HG03565 (cell line): ENCODE data around the gene TENM3.
A peak's percentile ranks its signal among the peaks of the same experiment; 100 is the strongest.

Experiments used
- ATAC-seq: cut with Tn5 transposase; IDR thresholded peaks from one replicate; pipeline ENCODE4 v1.9.1; 2021; ENCODE audit warnings: mild to moderate bottlenecking, moderate library complexity; ENCODE audit not compliant: unreplicated experiment

TENM3 gene

DNA sequence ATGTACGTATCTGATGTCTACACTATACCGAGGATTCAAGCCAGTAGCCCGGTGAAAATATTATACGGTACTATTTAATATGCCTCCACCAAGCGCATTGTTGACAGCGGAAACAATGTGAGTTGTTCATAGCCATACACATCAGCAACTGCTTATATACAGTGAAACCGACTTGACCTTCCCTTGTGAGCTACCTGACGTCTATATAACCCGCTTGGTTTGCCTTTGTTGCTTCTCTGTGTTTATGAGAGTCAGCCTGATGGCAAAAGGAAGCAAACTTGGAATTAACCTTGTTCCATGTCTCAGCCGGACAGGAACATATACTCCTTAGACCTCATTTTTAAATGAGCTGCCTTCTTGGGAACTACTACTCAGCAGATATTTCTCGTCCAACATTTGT, 462.2 kb downstream of the TENM3 start:
- ATAC-seq: no peak

DNA sequence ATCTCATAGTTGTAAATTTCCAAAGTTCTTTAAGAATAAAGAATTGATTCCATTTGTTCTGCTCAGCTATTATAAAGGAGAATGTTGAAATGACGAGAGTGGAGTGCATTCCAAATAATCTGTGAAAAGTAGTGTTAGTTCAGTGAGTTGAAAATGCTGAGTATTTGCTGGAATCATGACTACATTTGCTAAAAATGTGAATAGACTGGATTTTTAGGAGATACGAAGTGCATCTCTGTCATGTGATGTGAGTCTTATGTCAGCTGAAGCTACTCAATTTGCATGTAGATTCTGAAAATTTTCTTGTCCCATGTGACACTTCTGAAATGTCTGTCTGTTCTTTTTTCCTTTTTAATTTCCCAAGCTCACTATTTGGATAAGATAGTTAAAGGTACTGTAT, 468.0 kb downstream of the TENM3 start:
- ATAC-seq: no peak

DNA sequence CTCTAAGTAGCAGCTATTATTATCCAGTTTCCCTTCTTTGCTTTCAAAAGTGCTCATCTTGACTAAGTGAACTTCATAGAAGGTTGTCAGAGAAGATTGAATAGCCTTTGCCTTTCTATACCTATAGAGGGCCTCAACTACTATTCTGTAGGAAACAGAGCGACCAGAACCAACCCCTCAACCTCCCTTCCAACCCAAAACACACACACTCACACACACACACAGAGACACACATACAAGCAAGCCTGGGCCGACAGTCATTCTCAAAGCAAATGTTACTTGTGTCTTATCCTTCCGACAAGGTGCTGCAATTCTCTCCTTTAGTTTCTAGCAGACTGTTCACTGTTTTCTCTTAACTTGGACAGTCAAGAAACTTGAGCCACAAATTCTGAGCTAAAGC, 472.3 kb downstream of the TENM3 start:
- ATAC-seq: no peak

DNA sequence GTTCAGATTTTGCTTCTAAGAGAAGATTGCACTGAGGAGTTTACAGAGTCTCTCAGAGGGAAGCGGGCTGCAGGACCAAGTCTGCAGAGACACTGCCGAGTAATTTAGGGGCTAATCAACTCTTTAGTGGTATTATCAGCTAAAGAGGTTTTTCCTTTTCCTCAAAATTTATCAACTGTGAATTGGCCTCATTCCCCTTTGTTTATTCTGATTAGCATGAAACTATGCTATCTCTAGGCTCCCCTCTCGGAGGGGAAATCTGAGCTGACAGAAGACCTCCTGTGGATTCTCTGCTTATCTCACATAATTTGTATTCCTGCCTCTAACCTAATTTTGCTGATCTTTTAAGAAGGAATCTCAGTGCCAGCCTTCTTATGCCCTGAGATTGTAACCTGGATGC, 473.0 kb downstream of the TENM3 start:
- ATAC-seq: no peak

DNA sequence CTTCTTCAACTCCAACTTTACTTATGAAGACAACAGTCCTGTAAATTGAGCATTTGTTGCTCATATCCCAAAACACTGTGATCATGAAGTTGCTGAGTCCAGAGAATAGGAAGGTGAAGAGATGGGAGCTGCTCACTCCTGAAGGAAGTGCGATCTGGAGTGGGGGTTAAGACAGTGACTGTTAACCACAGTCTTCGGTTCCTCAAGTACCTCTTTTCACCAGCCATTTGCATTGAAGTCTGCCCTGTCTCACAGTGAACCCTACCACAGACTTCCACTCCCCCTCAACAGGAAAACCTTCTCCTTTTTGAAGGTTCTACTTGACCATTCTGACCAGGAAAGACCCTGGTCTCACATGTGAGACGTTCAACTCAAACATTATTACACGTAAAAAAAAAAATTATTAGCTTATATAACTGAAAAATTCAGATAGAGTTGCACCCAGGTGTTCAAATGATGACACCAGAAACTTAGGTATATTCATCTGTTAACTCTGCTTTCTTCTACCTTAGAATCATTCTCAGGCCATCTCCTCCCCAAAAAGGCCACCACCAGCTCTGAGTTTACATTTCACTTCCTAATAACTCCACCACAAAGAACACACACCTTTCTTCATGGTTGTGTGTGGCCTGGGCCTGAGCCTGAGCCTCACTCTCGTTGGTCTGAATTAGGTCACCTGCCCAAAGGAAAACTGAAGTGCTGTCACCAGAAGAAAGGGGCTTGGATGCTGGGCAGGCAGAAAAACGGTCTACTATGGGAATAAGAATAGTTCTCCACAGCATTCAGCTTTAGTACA, 474.8 kb downstream of the TENM3 start:
- peak; percentile 65 for ATAC-seq

DNA sequence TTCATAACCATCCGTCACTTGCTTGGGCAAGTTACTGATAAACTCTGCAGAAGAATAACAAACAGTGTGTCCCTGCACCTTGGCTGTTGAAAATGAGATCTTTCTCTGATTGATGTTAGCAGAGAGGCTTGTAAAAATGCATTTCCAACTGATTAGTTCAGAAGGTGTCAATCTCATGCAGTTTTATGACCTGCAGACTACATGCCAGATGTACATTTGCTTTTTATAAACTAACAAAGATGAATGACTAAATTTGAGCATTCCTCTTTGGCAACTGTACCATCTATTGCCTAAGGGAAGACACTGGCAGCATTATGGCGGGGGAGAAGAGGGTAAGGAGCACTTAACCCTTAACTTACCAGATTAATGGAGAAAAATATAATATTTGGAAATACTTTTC, 481.2 kb downstream of the TENM3 start:
- ATAC-seq: no peak

DNA sequence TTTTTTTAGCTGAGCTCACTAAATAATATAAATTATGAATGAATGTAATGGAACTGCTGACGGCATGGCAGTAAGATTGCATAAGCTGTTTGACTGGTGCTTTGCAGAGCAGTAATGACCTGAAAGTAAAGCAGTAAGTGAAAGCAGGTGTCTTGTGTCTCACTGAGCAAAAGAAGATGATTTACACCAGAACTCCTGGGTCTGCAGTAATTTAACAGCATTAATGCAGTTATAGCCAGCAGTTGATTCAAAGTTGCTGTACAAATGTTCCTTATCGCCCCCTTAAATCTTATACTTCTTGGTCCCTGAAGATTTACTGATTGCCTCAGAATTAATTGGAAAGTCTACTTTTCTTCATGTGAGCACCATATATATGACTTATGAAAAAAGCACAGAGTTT, 486.3 kb downstream of the TENM3 start:
- no peak for ATAC-seq

DNA sequence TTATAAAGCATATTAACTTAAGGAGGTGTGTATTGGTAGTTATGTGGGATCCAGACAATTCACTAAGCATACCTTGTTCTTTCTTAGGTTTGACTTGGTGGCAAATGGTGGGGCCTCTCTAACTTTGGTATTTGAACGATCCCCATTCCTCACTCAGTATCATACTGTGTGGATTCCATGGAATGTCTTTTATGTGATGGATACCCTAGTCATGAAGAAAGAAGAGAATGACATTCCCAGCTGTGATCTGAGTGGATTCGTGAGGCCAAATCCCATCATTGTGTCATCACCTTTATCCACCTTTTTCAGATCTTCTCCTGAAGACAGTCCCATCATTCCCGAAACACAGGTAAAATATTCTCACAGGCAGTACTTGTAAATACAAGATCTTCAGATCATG, 487.6 kb downstream of the TENM3 start:
- ATAC-seq: no peak

DNA sequence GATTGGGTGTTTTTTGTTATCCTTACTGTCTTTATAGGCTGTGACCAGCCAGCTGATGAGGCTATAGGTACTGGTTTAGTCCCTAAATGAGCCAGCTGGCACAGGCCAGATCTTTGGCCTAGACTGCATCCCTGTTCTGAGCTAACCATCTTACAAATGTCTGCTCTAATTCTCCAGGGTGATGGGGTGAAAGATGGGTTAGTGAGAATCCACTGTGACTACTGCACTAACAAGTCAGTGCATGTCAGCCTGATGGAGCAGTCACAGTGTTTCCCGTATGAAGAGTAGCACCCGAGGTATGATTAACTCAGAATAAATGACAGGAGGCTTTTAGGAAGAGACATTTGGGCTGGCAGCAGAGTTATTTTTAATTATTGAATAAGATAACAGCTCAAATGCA, 493.0 kb downstream of the TENM3 start:
- no peak for ATAC-seq

DNA sequence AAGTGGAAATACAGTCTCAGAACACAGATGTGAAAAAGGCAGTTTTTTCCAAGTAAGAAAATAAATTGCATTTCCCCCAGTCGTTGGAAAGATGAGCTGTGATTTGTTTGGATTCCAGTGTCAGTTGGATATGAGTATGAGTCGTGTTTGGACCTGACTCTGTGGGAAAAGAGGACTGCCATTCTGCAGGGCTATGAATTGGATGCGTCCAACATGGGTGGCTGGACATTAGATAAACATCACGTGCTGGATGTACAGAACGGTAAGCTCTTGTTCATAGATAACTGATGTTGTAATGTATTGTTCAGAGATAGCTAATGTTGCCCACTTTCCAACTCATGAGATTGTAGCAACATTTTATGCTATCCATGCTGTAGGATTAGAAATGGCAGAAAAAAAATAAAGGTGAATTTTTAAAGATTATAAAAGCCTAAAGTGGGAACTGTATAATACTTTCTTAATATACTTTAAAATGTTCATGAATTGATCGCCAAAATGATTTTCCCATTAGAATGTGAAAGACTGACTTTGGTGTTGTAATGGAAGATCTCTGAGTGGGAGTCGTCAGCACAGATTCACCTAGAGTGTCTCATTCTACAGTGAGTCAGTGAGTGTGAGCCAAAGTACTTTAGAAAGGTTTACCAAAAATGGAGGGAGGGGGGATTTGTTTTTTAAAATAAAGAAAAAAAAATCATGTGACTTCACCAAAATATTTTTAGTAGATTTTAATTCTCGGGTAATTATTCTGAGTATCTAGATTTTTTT, 495.3 kb downstream of the TENM3 start:
- ATAC-seq: no peak

DNA sequence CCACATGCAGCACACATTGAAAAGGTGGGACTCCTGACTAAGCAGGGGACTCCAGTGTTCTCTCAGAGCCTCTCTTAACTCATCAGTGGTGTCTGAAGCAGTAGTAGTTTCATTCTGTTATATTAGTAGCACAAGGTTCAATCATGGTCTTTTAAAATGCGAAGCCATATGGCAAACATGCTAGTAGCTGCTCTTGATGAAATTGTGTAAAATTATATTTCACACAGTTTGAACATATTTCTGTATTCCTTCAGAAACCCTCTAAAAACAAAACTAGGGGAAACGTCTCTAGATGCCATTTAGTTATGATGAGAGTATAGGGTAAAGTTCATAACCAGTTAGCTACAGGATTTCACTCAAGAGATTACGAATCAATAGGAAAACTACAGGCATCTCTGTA, 497.1 kb downstream of the TENM3 start:
- no peak for ATAC-seq

DNA sequence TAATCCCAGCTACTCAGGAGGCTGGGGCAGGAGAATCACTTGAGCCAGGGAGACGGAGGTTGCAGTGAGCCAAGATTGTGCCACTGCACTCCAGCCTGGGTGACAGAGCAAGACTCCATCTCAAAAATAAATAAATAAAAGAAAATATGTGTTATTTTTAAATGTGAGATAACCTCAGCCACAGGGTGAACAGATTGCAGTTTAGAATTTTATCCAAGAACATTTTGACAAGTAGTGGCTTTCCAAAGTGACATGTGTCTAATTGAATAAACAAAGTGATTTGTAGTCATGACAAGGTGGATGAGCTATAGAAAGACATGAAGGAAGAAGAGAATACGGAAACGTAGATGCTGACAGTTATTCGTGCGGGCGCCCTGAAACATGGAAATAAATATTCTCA, 497.9 kb downstream of the TENM3 start:
- ATAC-seq: no peak

DNA sequence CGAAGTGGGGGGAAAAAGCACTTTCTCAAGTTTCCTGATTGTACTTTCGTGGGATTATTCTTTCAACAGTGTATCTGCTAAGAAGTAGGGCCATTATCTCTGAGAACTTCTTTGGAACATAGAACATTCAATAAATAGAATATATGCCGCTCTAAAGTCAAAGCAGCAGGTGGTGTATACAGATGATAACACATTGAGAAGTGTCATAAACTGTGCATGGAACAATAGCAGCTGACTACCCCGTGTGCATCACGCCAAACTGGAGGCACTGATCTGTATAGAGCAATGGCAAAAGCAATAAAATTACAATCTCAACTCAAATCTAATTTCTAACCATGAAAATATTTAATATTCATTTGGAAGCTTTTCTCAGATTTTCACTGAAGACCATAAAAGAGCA, 498.7 kb downstream of the TENM3 start:
- ATAC-seq: no peak

DNA sequence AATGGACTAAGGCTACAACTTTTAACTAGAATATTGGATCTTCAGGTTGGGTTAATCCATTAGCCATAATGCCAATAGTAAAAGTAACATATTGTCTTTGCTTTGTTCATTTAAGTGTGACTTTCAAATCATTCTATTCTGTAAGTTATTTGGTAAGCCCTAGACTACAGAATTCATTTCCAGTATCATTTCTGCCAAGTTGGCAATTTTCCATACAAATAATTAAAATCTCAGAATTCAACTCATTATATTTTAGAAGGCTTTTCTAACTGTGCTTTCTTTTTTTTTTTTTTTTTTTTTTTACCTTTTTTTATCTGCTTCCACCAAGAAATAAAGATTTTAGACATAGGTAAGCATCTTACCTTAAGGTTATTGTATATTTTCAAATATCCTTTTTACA, 500.6 kb downstream of the TENM3 start:
- no peak for ATAC-seq

DNA sequence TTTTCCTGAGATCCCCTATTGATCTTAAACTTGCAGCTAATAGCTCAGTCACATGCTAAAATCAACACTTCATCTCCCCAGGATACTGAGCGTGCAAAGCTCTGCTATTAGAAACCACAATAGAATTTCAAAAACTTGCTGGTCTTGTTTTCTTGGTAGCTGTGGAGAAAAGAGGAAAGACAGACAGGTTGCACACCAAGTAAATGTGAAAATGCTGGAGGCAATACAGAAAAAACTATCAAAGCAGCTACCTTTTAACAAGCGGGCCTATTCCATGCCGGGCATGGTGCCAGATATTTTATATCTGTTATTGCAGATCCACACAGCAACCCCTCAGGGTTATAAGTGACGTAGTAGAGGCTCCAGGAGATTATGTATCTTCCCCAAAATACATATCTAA, 502.0 kb downstream of the TENM3 start:
- no peak for ATAC-seq

DNA sequence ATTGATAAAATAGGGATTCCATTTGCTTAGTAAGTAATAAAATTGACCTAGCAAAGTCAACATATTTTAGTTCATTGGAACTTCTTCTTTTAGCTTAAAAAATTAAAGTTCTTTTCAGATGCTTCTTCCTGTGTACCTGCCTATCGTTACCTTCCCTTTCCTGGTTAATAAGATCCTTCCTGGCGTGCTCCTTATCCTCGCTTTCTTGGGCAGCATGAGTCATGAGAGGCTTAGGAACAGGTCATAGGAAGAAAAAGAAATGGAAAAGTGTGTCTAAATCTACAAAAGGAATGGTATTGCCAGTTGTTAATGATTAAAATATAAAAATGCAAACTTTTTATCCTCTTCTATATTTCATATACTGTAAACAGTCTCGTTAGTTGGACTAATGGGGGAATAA, 503.7 kb downstream of the TENM3 start:
- no peak for ATAC-seq

DNA sequence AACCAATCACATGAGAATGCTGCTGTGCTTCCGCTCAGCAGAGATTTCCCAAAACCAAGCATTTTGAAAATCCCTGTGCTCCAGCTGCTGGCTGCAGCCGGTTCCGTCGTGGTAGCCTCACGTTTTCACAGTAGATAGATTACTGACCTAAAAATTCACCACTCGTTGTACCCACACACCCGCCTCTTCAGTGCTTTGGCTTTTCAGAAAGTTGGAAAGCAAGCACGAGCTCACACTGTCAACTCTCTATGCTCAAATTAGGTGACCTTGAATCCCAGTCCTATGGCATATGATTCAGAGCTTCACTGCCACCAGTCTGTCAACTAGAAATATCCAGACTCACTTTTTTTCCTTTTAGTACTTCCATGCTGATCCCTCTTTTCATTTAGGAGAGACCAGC, 505.1 kb downstream of the TENM3 start:
- ATAC-seq: no peak

DNA sequence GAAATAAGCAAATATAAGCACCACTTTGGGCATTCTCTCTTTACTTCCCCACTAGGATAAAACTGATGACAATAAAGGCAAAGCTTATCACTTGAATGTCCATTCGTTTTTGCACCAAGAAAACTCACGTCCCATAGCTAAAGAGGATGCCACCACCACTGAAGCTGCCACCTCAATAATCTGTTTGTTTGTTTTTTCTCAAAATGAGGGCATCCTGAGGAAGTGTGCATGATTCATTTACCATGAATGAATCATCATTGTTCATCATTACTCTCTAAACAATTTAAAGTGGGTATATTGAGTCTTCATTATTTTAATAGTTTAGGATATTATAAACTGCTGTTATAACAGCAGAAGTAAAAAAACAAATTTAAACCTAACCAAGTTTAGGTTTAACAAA, 505.7 kb downstream of the TENM3 start:
- ATAC-seq: no peak

DNA sequence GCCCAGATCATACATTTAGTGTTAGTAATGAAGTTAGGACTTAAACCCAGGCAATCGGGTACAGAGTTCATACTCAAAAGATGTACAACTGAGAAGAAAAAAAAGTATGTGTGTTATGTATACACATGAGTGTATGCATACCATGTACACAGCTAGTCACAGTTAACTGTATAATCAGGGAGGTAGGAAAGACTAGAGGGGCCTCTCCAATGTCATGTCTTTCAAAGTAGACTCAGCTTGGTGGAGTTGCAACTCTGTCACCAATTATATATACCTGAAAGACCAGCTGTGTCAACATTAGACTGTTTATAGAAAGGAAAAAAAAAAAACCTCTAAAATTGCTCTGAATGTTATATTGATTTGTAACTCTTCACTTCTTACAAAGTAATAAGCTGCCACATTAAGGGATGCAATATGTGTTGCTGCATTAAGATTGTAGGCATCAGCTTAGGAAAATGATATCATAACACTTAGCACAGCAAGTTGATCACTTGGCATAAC, 506.5 kb downstream of the TENM3 start:
- ATAC-seq: no peak

DNA sequence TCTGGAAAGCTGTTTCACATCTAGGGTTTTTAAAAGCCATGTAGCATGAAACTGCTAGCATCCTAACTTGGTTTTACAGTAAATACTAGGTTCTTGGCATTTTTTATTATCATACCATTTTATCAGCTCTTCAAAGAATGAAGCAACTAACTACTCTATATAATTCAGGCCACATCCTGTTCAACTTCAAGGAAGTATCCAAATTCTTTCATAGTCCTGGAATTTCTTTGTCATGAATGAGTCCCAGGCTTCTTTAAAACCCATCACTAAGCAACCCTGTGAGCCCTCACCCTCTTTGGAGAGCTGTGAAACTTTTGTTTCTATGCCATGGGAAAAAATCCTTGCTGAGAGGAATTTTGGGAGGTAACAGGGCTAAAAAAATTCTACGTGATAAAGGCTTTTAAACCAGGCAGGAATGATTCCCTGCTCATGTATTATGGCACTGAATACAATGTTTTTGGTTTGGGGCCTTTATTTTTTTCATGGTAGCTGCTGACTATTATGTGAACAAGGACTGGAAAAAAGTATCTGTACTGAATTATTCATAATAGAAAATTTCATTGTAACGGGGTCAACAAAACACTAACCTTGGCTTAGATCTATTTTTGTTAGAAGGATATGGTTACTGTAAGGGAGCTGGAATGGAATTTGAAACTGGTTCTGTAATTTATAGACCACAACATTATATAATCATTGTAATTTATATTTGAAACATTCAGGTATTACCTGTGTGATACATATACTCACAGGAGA, 509.1 kb downstream of the TENM3 start:
- no peak for ATAC-seq

DNA sequence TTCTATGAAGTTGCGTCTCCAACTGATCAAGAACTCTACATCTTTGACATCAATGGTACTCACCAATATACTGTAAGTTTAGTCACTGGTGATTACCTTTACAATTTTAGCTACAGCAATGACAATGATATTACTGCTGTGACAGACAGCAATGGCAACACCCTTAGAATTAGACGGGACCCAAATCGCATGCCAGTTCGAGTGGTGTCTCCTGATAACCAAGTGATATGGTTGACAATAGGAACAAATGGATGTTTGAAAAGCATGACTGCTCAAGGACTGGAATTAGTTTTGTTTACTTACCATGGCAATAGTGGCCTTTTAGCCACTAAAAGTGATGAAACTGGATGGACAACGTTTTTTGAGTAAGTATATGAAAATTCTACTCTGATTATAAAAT, 511.7 kb downstream of the TENM3 start:
- no peak for ATAC-seq
